ENCODE data around the gene ASH1L.
A peak's percentile ranks its signal among the peaks of the same experiment; 100 is the strongest.
"Not testable (repeated sequence)": the region's sequence is repeated elsewhere in the genome, so short reads cannot be mapped to it uniquely, and the experiment has no call there.

Gene ASH1L, protein sequence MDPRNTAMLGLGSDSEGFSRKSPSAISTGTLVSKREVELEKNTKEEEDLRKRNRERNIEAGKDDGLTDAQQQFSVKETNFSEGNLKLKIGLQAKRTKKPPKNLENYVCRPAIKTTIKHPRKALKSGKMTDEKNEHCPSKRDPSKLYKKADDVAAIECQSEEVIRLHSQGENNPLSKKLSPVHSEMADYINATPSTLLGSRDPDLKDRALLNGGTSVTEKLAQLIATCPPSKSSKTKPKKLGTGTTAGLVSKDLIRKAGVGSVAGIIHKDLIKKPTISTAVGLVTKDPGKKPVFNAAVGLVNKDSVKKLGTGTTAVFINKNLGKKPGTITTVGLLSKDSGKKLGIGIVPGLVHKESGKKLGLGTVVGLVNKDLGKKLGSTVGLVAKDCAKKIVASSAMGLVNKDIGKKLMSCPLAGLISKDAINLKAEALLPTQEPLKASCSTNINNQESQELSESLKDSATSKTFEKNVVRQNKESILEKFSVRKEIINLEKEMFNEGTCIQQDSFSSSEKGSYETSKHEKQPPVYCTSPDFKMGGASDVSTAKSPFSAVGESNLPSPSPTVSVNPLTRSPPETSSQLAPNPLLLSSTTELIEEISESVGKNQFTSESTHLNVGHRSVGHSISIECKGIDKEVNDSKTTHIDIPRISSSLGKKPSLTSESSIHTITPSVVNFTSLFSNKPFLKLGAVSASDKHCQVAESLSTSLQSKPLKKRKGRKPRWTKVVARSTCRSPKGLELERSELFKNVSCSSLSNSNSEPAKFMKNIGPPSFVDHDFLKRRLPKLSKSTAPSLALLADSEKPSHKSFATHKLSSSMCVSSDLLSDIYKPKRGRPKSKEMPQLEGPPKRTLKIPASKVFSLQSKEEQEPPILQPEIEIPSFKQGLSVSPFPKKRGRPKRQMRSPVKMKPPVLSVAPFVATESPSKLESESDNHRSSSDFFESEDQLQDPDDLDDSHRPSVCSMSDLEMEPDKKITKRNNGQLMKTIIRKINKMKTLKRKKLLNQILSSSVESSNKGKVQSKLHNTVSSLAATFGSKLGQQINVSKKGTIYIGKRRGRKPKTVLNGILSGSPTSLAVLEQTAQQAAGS (N-terminal part only)

DNA sequence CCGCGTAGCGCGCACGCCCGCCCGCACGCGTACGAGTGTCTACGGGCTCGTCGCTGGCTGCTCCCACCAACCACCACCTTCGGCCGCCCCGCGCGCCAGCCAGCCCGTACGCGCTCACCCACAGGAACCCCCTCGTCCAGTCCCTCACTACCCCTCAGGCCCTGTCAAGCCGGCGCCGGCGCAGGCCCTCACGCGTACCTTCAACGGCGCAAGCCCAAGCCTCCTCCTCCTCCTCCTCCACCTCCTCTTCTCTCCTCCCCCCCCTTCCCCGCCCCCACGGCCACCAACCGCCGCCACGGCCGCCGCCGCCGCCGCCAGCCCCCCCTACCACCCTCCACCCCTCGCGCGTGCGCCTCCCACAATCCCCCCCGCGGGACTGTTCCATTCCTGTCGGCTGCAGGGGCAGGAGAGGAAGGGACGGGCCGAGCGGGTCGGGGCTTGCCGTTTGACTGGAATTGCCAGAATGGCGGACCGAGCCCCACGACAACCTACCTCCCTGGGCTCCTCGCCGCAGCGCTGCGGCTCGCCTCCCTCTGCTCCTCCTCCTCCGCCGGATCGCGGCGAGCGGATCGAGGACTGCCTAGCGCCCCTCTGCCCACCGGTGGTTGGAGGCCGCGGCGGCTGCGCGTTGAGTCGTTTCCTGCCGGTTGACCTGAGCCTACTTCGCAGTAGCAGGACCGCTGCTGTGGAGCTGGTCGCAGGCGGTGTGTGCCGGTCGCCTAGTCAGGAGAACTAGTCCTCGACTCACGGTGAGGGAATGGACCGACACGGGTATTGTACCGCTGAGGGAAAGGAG is at the start of gene ASH1L:
TSS of gene ASH1L (minus strand) at position 223 of the 796 bp plus-strand sequence. CDS start 41,284 bp downstream, outside the sequence.
- peak; percentile 97 for DNase-seq

DNA sequence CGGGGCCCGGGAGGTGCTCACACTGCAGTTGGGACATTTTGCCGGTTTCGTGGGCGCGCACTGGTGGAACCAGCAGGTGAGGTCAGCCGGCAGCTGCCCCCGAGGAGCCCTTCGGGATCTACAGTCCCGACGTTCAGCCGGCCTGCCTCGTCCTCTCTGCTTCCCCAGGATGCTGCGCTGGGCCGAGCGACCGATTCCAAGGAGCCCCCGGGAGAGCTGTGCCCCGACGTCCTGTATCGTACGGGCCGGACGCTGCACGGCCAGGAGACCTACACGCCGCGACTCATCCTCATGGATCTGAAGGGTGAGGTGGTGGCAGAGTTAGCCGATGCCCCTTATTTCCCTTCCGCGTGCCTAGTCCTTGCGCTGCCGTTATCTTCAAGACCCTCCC is 47.6 kb upstream of the ASH1L start:
- DNase-seq: not testable (repeated sequence)

DNA sequence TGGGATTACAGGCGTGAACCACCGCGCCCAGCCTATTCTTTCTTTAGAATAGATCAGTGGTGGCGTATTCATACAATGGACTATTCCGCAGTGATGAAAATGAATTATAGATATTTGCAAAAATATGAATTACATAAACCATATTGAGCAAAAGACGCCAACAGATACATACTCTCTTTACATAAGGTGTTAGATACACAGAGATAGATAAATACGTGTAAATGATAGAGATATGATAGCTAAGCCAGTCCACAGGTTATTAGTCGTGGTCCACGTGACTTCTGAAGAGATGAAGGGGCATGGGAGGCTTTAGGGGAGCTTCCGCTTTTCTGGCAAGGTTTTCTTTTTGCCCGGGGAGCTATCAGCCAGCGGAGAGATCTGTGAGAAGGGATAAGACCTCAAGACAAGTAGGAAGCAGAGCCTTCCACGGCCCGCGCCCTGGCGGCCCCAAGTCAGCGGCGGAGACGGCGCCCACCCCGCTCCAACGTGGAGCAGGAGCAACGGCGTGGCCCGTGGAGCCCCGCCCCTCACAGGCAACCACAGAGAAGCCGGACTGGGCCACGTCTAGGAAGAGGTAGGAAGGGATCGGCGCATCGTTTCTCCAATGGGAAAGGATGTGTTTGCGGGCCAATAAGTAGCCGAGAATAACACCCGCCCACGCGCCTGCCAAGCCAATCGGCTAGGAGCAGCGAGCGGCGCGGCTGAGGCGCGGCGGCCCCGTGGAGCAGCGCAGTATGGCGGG is 47.1 kb upstream of the ASH1L start, which contains the start of gene MSTO1:
TSS of gene MSTO1 (plus strand) at position 704 of the 742 bp plus-strand sequence. CDS start at position 735, 31 bp downstream.
- DNase-seq: peak; percentile 99

DNA sequence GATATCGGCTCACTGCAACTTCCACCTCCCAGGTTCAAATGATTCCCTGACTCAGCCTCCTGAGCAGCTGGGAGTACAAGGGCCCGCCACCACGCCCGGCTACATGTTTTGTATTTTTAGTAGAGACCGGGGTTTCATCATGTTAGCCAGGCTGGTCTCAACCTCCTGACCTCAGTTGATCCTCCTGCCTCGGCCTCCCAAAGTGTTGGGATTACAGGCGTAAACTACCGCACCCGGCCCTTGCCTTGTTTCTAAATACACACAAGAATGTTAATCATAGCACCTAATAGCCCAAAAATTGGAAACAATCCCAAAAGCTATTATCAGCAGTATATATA is 46.3 kb upstream of the ASH1L start:
- no peak for DNase-seq

DNA sequence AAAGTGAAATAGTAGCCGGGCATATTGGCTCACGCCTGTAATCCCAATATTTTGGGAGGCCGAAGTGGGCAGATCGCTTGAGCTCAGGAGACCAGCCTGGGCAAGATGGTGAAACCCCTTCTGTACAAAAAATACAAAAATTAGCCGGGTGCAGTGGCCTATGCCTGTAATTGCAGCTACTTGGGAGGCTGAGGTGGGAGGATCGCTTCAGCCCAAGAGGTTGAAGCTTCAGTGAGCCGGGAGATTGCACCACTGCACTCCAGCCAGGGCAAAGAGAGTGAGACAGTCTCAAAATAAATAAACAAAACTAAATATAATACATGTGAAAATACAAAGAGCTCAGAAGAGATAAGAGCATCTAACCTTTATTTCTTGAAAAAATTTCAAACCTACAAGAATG is 45.1 kb upstream of the ASH1L start:
- DNase-seq: peak; percentile 30

DNA sequence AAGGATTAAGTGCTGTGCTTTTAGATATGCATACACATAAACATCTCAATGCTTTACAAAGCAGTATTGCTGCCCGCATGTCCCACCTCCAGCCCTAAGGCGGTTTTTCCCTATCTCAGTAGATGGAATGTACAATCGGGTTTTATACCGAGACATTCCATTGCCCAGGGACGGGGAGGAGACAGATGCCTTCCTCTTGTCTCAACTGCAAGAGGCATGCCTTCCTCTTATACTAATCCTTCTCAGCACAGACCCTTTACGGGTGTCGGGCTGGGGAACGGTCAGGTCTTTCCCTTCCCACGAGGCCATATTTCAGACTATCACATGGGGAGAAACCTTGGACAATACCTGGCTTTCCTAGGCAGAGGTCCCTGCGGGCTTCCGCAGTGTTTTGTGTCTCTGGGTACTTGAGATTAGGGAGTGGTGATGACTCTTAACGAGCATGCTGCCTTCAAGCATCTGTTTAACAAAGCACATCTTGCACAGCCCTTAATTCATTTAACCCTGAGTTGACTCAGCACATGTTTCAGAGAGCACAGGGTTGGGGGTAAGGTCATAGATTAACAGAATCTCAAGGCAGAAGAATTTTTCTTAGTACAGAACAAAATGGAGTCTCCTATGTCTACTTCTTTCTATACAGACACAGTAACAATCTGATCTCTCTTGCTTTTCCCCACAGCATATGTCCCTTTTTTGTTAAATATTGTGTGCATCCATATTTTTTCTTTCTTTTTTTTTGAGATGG is 37.4 kb upstream of the ASH1L start:
- not testable (repeated sequence) for DNase-seq

DNA sequence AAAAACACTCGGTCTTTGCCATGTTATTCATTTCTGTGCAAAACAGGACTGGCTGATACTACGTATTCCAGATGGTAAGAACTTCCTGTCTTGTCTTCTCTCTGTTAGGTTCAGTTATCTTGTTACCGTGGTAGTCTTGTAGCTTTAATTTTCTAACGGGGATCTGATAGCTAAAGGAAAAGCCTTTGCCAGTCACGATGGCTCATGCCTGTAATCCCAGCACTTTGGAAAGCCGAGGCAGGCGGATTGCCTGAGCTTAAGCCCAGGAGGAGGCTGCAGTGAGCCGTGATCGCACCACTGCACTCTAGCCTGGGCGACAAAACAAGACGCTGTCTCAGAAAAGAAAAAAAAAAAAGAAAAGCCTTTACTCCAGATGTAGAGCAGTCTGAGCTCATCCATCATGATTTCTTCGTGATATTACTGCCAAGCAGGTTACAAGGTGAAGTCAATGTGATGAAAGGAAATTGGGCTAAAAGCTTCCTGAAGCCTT is 36.3 kb upstream of the ASH1L start:
- DNase-seq: peak; percentile 49

DNA sequence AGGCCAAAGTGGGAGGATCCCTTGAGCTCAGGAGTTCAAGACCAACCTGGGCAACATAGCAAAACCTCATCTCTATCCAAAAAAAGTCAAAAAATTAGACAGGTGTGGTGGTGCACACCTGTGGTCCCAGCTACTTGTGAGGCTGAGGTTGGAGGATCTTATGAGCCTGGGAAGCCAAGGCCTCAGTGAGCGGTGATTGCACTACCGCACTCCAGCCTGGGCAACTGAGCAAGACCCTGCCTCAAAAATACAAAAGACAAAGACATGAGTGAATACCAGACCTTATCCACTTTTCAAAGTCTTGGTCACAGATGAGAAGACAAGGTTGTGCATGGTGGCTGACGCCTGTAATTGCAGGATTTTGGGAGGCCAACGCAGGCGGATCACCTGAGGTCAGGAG is 34.3 kb upstream of the ASH1L start:
- DNase-seq: no peak

DNA sequence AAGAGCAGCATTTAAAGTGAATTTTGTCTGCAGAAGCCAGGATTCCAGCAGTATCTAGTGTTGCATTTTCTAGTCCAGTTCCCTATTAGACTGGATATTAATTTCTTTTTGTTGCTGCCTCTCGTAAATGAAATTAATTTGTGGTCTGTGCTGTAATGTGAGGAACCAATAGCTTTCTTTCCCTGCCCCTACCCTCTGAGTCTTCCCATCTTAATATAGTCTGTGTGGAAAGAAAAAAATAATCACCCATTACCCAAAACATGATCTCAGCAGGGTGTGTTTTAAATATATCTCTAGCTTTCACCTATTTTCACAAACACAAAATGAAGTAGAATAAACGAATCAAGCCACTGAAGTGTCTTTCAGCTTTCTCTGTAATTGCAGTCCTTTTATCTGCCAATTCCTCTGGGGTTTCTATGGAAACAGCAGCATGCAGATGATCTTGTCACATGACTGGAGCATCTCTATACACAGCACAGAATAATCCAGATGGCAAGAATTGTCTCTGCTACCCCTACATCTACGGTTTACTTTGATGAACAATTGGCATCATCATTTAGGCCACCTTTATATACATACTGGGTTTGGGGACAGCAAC is 33.4 kb upstream of the ASH1L start:
- not testable (repeated sequence) for DNase-seq

DNA sequence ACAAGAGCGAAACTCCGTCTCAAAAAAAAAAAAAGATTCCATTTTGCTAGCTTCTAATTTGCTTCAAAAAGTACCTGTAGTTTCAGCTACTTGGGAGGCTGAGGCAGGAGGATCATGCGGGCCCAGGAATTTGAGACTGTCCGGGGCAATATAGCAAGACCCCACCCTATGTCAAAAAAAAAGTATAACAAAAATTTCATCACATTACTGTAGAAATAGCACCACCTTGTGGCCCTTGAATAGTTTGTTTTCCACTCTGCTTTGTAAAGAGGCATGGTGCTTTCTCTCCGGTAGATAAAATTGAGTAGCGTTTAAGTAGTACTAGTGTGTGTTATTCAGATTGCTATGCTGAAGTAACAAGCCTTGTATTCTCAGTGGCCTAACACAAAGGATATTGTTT is 29.2 kb upstream of the ASH1L start:
- DNase-seq: peak; percentile 90

DNA sequence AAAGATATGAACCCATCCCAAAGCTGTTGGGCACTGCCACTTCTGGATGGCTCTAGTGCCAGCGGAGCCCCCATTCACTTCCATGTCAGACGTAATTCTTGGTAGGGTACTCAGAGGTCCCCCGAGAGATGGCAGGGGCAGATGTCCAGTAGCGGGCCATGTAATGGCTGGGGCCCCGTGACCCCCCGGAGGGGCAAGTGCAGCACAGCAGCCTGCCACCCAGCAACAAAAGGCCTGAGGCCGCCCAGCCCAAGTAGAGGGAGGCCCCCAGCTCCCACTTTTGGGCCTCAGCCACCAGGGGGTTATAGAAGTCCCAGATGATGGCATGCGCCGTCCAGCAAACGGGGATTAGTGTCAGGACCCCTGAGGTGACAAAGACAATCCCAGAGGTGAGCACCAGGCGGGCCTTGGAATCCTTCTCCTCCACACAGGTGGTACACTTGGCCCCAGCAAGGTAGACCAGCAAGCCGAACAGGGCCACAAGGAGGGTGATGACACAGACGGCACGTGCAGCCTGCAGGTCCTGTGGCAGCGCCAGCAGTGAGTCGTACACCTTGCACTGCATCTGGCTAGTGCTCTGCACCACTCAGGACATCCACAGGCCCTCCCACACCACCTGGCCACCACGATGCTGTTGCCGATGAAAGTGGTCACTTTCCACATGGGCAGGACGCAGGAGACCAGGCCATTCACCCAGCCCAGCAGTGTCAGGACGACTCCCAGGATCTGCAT is 28.1 kb upstream of the ASH1L start:
- DNase-seq: not testable (repeated sequence)

DNA sequence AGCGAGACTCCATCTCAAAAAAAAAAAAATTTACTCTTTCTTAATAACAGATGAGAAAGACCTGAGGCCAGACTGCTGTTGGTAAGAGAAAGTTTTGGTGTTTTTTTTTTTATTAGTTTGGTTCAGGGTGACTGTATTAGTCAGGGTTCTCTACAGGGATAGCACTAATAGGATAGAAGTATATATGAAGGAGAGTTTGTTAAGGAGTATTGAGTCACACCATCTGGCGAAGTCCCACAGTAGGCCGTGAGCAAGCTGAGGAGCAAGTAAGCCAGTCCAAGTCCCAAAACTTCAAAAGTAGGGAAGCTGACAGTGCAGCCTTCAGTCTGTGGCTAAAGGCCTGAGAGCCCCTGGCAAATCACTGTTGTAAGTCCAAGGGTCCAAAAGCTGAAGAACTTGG is 26.7 kb upstream of the ASH1L start:
- not testable (repeated sequence) for DNase-seq

DNA sequence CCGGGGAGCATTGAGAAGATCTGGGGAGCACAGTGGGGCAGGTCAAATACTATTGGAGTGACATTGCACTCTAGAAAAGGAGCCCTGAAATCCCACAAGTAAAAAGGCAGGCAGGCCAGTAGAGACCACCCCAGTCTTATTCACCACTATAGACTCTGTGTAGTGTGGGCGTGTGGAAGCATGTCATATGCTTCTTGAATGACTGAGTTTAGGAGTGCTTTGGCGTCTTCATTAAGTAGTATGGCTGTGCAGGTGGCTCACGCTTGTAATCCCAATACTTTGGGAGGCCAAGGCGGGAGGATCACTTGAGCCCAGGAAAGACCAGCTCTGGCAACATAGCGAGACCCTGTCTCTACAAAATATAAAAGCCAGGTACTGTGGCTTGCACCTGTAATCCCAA is 21.2 kb upstream of the ASH1L start:
- DNase-seq: not testable (repeated sequence)

DNA sequence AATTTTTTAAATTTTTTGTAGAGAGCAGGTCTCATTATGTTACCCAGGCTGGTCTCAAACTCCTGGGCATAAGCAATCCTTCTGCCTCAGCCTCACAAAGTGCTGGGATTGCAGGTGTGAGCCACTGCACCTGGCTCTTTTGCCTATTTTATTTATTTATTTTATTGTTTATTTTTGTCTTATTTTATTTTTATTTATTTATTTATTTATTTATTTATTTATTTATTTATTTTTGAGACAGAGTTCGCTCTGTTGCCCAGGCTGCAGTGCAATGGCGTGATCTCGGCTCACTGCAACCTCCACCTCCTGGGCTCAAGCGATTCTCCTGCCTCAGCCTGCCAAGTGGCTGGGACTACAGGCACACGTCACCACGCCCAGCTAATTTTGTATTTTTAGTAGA is 13.0 kb upstream of the ASH1L start:
- DNase-seq: not testable (repeated sequence)

DNA sequence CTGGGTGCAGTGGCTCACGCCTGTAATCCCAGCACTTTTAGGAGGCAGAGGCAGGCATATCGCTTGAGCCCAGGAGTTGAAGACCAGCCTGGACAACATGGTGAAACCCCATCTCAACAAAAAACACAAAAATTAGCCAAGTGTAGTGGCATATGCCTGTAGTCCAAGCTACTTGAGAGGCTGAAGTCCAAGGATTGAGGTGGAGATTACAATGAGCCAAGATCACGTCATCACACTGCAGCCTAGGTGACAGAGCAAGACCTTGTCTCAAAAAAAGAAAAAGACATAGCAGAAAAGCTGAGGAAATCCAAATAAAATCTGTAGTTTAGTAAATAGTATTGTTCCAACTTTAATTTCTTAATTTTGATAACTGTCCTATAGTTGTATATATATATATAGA is 11.5 kb upstream of the ASH1L start:
- no peak for DNase-seq

DNA sequence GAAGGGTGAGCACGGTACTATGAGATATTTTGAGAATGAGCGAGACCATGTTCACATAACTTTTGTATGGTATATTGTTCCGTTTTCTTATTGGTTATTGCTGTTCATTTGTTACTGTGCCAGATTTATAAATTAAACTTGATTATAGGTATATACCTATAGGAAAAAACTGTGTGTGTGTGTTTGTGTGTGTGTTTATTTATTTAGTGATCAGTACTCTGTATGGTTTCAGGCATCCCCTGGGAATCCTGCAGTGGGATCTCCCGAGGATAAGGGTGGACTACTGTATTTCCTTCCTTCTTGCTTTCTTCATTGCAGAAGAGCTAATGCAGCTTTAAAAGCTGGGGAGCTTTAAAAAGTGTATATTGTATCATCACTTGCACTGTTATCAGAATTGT is 8.0 kb upstream of the ASH1L start:
- no peak for DNase-seq

DNA sequence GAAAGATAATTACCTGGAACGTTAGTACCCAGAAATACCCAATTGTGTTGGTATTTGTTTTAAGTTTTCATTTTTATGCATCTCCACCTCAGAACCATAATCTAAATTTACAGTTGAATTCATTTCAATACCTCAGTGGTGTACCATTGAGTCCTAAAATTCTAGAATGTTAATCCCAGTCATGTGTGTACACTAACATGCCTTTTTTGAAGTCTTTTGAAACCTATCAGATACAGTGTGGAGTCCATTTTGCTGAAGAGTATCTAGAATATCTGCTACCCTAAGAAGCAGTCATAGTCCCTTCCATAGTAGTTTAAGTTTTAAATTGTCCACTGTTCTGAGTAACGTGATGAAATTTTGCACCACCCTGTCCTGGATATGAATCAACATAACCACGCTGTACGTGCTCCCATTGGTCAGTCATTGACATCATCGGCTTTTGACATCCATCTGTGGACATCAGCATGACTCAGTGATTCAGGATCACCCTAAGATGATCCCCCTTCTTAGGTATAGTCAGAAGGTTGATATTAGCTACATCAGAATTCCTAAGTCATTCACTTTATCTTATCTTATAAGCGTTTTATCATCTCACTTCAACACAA is 7.5 kb upstream of the ASH1L start:
- no peak for DNase-seq

DNA sequence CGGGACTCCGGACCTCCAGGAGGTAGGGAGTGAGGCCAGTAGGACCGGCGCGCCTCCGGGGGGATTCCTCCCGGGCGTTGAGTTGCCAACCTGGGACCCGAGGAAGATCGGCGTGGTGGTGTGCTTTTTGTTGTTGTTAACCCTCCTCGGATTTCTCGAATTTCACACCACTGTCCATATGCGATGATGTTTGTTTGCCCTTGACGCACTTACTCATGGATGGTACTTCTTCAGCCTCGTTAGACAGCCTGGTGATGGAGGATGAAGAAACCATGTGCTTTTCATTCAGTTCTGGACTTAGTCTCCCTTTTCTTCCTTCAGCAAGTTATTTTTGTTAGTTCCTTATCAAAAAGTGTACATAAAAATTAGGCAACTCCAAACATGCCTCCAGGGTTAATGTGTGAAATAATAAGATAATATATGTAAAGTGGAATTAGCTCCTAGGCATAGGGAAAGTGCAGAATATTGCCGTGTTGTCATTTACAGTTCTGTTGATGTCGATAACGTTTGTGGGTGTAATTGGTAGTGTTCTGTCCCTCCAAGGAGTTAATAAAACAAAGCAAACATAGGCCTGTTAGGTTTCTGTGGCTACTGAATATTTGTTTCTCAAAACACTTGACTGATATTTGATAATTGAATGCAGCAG is 897 bp upstream of the ASH1L start:
- DNase-seq: peak; percentile 56
